H1 (cell line): Measurements from ENCODE around the gene C5orf46. TPM values are rescaled to one million over a fixed set of nuclear protein-coding genes. Genes with fewer than 3 reads are reported as not detected.
A peak's percentile ranks its signal among the peaks of the same experiment; 100 is the strongest.

Source experiments
- CTCF ChIA-PET: fragments of 300-600 bp; sonication (Branson Sonifier 250); formaldehyde crosslinking; loops from one replicate; lab custom pipeline; 2021; ENCODE audit not compliant: partially characterized antibody; lab: Charles Lee
- POLR2A ChIA-PET: fragments of 300-600 bp; sonication (Branson Sonifier 250); formaldehyde crosslinking; loops from one replicate; lab custom pipeline; 2021; ENCODE audit warnings: inconsistent platforms; ENCODE audit not compliant: partially characterized antibody; lab: Charles Lee
- DNase-seq, 2 experiments: peaks; one replicate each; pipeline versions ENCODE4 v3.0.0 to v3.0.0-alpha.2; 2010 to 2022; ENCODE audit warnings: low spot score in 2 of 2, low read depth in 1 of 2, mixed read lengths in 1 of 2
- FAIRE-seq: peaks from 2 replicates; lab custom pipeline; 2011; peaks lifted over from hg19 to GRCh38; lab: Jason Lieb, UNC
- H2AFZ ChIP-seq: 2 replicates; pipeline ENCODE4 v1.8.1; 2012; ENCODE audit warnings: low read length, inconsistent platforms
- H2AK5ac ChIP-seq: 2 replicates; pipeline ENCODE4 v1.6.1; 2013; ENCODE audit warnings: low read depth, low read length
- H2BK120ac ChIP-seq: replicated peaks from 2 replicates; pipeline ENCODE3; 2013; ENCODE audit warnings: low read depth, low read length, inconsistent platforms
- H2BK12ac ChIP-seq: 2 replicates; pipeline ENCODE4 v1.6.1; 2013; ENCODE audit warnings: low read depth, low read length
- H2BK15ac ChIP-seq: 2 replicates; pipeline ENCODE4 v1.6.1; 2013; ENCODE audit warnings: low read length
- H2BK20ac ChIP-seq: 2 replicates; pipeline ENCODE4 v1.6.1; 2013; ENCODE audit warnings: low read length
- H2BK5ac ChIP-seq: 2 replicates; pipeline ENCODE4 v1.6.1; 2013; ENCODE audit warnings: low read depth, low read length
- H3K14ac ChIP-seq: 2 replicates; pipeline ENCODE4 v1.6.1; 2013; ENCODE audit warnings: inconsistent platforms; ENCODE audit not compliant: insufficient read length
- H3K18ac ChIP-seq: 2 replicates; pipeline ENCODE4 v1.6.1; 2013; ENCODE audit warnings: low read length; ENCODE audit errors: extremely low read depth
- H3K23ac ChIP-seq: 2 replicates; pipeline ENCODE4 v1.6.1; 2013; ENCODE audit warnings: inconsistent platforms; ENCODE audit not compliant: insufficient read length
- H3K23me2 ChIP-seq: 2 replicates; pipeline ENCODE4 v1.6.1; 2013; ENCODE audit warnings: low read depth, low read length
- H3K27ac ChIP-seq: 2 replicates; pipeline ENCODE4 v1.6.1; 2011; ENCODE audit warnings: low read depth, low read length, inconsistent platforms
- H3K27me3 ChIP-seq, 4 experiments: replicated peaks in 1 of 4; 1 replicate in 1 of 4; 2 replicates in 3 of 4; pipeline versions ENCODE4 v1.6.1 to v1.8.1; 2011 to 2013; ENCODE audit warnings: low read length in 3 of 4, mild to moderate bottlenecking in 3 of 4, inconsistent platforms in 2 of 4, mixed read lengths in 2 of 4, moderate library complexity in 1 of 4; ENCODE audit not compliant: control insufficient read depth in 3 of 4, insufficient read depth in 3 of 4; ENCODE audit errors: extremely low read depth in 1 of 4
- H3K36me3 ChIP-seq, 4 experiments: 2 replicates each; pipeline versions ENCODE4 v1.6.1 to v1.8.1; 2011 to 2013; ENCODE audit warnings: mild to moderate bottlenecking in 4 of 4, low read length in 3 of 4, moderate library complexity in 2 of 4, control low read depth in 1 of 4, inconsistent platforms in 1 of 4; ENCODE audit not compliant: insufficient read depth in 4 of 4, control insufficient read depth in 2 of 4
- H3K4ac ChIP-seq: replicated peaks from 2 replicates; pipeline ENCODE3; 2013; ENCODE audit warnings: low read length, low read depth, mixed read lengths, inconsistent platforms; ENCODE audit not compliant: insufficient read length
- H3K4me1 ChIP-seq, 4 experiments: replicated peaks in 1 of 4; 1 replicate in 1 of 4; 2 replicates in 3 of 4; pipeline versions ENCODE4 v1.6.1 to v1.8.1; 2011 to 2013; ENCODE audit warnings: low read length in 3 of 4, inconsistent platforms in 2 of 4, mixed read lengths in 1 of 4; ENCODE audit not compliant: insufficient read depth in 4 of 4, control insufficient read depth in 3 of 4
- H3K4me2 ChIP-seq, 2 experiments: 2 replicates each; pipeline versions ENCODE4 v1.6.1 to v1.8.1; 2011 to 2013; ENCODE audit warnings: low read depth in 2 of 2, low read length in 2 of 2, control low read depth in 1 of 2, inconsistent platforms in 1 of 2, mild to moderate bottlenecking in 1 of 2; ENCODE audit not compliant: insufficient read depth in 1 of 2
- H3K4me3 ChIP-seq, 4 experiments: fragments of 200-600, 300-600 bp in 1 of 4; sonication (generic), shearing (Covaris generic), sonication (Bioruptor Twin) in 1 of 4; 2 replicates each; pipeline versions ENCODE4 v1.5.1 to v1.8.1; 2011 to 2016; ENCODE audit warnings: low read length in 4 of 4, low read depth in 3 of 4, control low read depth in 2 of 4, inconsistent platforms in 2 of 4, mild to moderate bottlenecking in 2 of 4, mixed read lengths in 1 of 4, moderate library complexity in 1 of 4; ENCODE audit not compliant: insufficient read depth in 2 of 4; ENCODE audit errors: extremely low read depth in 1 of 4
- H3K56ac ChIP-seq: replicated peaks from 2 replicates; pipeline ENCODE3; 2013; ENCODE audit warnings: low read depth, mild to moderate bottlenecking, mixed read lengths, low read length, inconsistent platforms; ENCODE audit not compliant: insufficient read length
- H3K79me1 ChIP-seq: 2 replicates; pipeline ENCODE4 v1.6.1; 2013; ENCODE audit warnings: low read depth, low read length, control low read depth
- H3K79me2 ChIP-seq, 2 experiments: 2 replicates each; pipeline versions ENCODE4 v1.6.1 to v1.8.1; 2012 to 2013; ENCODE audit warnings: low read length in 2 of 2, mild to moderate bottlenecking in 2 of 2, inconsistent platforms in 1 of 2; ENCODE audit not compliant: insufficient read depth in 2 of 2, control insufficient read depth in 1 of 2
- H3K9ac ChIP-seq, 4 experiments: replicated peaks in 1 of 4; 1 replicate in 1 of 4; 2 replicates in 3 of 4; pipeline versions ENCODE4 v1.6.1 to v1.8.1; 2011 to 2013; ENCODE audit warnings: low read depth in 3 of 4, low read length in 3 of 4, control low read depth in 2 of 4, mild to moderate bottlenecking in 2 of 4, moderate library complexity in 2 of 4, inconsistent platforms in 1 of 4; ENCODE audit errors: extremely low read depth in 1 of 4
- H3K9me3 ChIP-seq, 2 experiments: 2 replicates each; pipeline versions ENCODE4 v1.6.1 to v1.8.1; 2012 to 2013; ENCODE audit warnings: mild to moderate bottlenecking in 2 of 2, moderate library complexity in 2 of 2, control low read depth in 1 of 2, inconsistent platforms in 1 of 2, low read depth in 1 of 2, low read length in 1 of 2, mixed read lengths in 1 of 2; ENCODE audit not compliant: insufficient read depth in 2 of 2
- H4K20me1 ChIP-seq, 2 experiments: replicated peaks in 1 of 2; 2 replicates each; pipeline versions ENCODE3 to v1.8.1; 2011 to 2013; ENCODE audit warnings: inconsistent platforms in 2 of 2, low read length in 2 of 2, mild to moderate bottlenecking in 1 of 2; ENCODE audit not compliant: insufficient read depth in 2 of 2, control insufficient read depth in 1 of 2
- H4K5ac ChIP-seq: 2 replicates; pipeline ENCODE4 v1.6.1; 2013; ENCODE audit warnings: low read length, low read depth, mixed read lengths, inconsistent platforms; ENCODE audit not compliant: insufficient read length
- H4K8ac ChIP-seq: 2 replicates; pipeline ENCODE4 v1.8.0; 2013; ENCODE audit warnings: mild to moderate bottlenecking, moderate library complexity, low read length, inconsistent platforms; ENCODE audit not compliant: insufficient read depth; ENCODE audit errors: extremely low read depth
- H4K91ac ChIP-seq: replicated peaks from 2 replicates; pipeline ENCODE3; 2013; ENCODE audit warnings: low read length, mixed read lengths, inconsistent platforms; ENCODE audit not compliant: insufficient read length
- CEBPB ChIP-seq: IDR thresholded peaks from 2 replicates; pipeline ENCODE4 v1.6.1; 2012; ENCODE audit warnings: low read depth, low read length
- TAF7 ChIP-seq: optimal IDR thresholded peaks from 2 replicates; pipeline ENCODE3; 2011; ENCODE audit warnings: low read depth, mild to moderate bottlenecking, inconsistent platforms, low read length, moderate library complexity, borderline replicate concordance
- WGBS, 2 experiments: shearing (Covaris generic) in 1 of 2; methylation state at CpG; one replicate each; pipeline versions ENCODE4 v1.1.6 to v1.1.7; 2013 to 2015; ENCODE audit warnings: low lambda C conversion rate in 2 of 2, mixed read lengths in 2 of 2, inconsistent platforms in 1 of 2, low coverage in 1 of 2, missing lambda C conversion rate in 1 of 2; ENCODE audit not compliant: insufficient replicate concordance in 2 of 2, insufficient coverage in 1 of 2, insufficient read length in 1 of 2; ENCODE audit errors: extremely low coverage in 1 of 2, missing lambda C conversion rate in 1 of 2; 5-methylcytosine and 5-hydroxymethylcytosine counted together
- polyA plus RNA-seq, 7 experiments: library from polyadenylated mRNA; depleted of rRNA in 3 of 7; stranded (reverse) in 5 of 7; unstranded in 2 of 7; fragments of >200 nt in 5 of 7; fragments of 200-250 nt in 2 of 7; gene quantifications; 1 replicate in 5 of 7; 2 replicates in 1 of 7; 4 replicates in 1 of 7; pipeline versions ENCODE4 v1.2.1 to v1.2.3, GENCODE V29; 2011 to 2013; ENCODE audit warnings: missing spikeins in 2 of 7, mixed read lengths in 2 of 7
- total RNA-seq: library from RNA; stranded (reverse); fragmentation: NEBNext Ultra II Directional; extraction: Animal tissue kit (Norgen Biotek cat#: 25700); gene quantifications from 2 replicates; pipeline ENCODE4 v1.2.1, GENCODE V29; 2021

The C5orf46 gene
- total and polyA plus RNA-seq, 2 of the 8 experiments (the other 6 are each of a cell fraction or from before 2014, with no cell fraction given) = not detected

DNA sequence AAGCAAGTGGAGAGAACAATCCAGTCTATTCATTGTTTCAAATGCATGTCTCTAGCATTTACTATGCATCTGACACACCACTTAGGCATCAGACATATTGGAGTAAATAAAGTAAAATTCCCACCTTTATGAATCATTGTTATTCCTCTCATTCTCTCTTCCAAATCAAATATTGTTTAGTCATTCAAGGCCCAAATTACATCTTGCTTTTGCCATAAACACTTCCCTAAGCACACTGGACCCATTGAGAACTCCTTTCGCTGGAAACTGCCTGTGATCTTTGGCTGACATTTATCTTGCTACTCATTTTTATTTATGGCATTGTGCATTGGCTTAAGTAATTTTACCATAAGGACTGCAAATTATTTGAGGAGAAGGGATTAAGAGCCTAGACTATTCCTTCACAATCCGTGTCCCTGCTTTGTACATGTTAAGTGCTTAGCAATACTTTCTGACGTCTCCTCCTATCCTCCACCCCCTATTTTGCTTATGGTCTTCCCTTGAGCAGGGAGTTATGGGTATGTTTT is 7.4 kb downstream of the C5orf46 start:
- H3K4me1 ChIP-seq = peaks cover 0 to 4% (median 0%) of the 10 kb centered on the region in 4 experiments; a peak in 1 of 7 replicates
- no peak for FAIRE-seq
- no peak overlapping the region for H2BK5ac ChIP-seq
- H4K8ac ChIP-seq = no peak overlapping the region
- H4K20me1 ChIP-seq = no peaks in the 10 kb centered on the region
- no peak overlapping the region for H3K56ac ChIP-seq
- no peak overlapping the region for H3K14ac ChIP-seq
- no peaks in the 10 kb centered on the region for H3K79me2 ChIP-seq
- no peak overlapping the region for H3K23ac ChIP-seq
- H3K23me2 ChIP-seq = no peaks in the 10 kb centered on the region
- TF ChIP-seq TAF7 (peak; percentile 54), CEBPB (no peak)
- H2AFZ ChIP-seq = no peak overlapping the region
- no peak overlapping the region for H3K4me2 ChIP-seq
- H2BK20ac ChIP-seq = no peak overlapping the region
- no peak for DNase-seq
- no peak overlapping the region for H3K9ac ChIP-seq
- WGBS, 2 experiments = 90% methylated on average over 3 of the region's 3 CpGs; no CpG with 5 or more reads in 1 of the 2 experiments
- H3K79me1 ChIP-seq = no peaks in the 10 kb centered on the region
- no peak overlapping the region for H2BK15ac ChIP-seq
- no peak overlapping the region for H3K18ac ChIP-seq
- H3K4me3 ChIP-seq = no peak overlapping the region
- peaks cover 0 to 1% (median 0%) of the 10 kb centered on the region in 4 experiments; a peak in 1 of 7 replicates for H3K27me3 ChIP-seq
- H4K91ac ChIP-seq = no peak overlapping the region
- no peaks in the 10 kb centered on the region for H3K9me3 ChIP-seq
- no peak overlapping the region for H2BK120ac ChIP-seq
- H4K5ac ChIP-seq = no peak overlapping the region
- no peak overlapping the region for H3K4ac ChIP-seq
- no peak overlapping the region for H2BK12ac ChIP-seq
- ChIA-PET POLR2A (interaction anchor here (1.3 to 1.5 kb wide), 3 partner anchors 25 to 44 kb away, joined by 3 to 4 read pairs (median 4); no protein-coding TSS in a partner anchor), CTCF (interaction anchor here (1.3 to 2.4 kb wide), 2 partner anchors 11 to 12 kb away, joined by 3 to 7 read pairs; no protein-coding TSS in a partner anchor)
- H2AK5ac ChIP-seq = no peak overlapping the region
- H3K27ac ChIP-seq = no peak overlapping the region
- H3K36me3 ChIP-seq = no peaks in the 10 kb centered on the region
